ENCODE measurements around the gene LSM2.
A peak's percentile ranks its signal among the peaks of the same experiment; 100 is the strongest.

LSM2 gene

DNA sequence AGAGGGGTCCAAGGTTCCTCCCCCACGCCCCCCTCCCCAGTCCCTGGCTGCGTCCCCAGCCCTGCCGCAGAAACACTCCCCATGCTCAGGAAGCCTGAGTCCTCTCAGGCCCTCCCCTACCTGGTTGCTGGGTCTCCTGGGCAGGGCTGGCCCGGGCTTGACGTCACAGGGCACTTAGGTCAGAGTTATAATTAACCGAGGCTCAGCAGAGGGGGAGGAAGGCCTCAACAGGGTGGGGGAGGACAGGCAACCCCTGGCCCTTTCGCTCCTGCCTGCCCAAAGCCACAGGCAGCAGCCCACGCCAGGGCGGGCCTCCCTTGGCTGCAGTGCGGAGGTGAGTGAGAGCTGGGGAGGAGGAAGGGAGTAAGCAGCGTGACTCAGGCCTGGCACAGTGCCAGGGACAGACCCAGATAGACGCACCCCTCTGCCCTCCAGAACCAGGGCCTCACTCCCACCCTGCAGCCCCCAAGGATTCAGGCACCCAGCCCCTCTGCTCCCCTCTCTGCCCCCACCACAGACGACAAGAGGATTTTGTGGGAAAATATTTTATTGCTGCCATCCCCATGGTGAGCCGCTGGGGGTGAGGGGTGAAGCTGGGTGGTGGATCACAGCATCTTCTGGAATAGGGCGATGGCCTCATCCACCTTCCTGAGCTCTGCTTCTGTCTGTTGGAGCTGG, 29.6 kb downstream of the LSM2 start, which contains the start of gene VWA7:
VWA7 (minus strand) TSS at position 340 of the 678 bp plus-strand sequence. CDS start 549 bp downstream, outside the sequence.
- peak; percentile 46 for DNase-seq (ENCODE audit: low read depth)

- DNase-seq (ENCODE audit: low read depth): no peak
Measured at GRCh38 chr6:31776485-31776988, 30.2 kb downstream of the LSM2 start.

DNA sequence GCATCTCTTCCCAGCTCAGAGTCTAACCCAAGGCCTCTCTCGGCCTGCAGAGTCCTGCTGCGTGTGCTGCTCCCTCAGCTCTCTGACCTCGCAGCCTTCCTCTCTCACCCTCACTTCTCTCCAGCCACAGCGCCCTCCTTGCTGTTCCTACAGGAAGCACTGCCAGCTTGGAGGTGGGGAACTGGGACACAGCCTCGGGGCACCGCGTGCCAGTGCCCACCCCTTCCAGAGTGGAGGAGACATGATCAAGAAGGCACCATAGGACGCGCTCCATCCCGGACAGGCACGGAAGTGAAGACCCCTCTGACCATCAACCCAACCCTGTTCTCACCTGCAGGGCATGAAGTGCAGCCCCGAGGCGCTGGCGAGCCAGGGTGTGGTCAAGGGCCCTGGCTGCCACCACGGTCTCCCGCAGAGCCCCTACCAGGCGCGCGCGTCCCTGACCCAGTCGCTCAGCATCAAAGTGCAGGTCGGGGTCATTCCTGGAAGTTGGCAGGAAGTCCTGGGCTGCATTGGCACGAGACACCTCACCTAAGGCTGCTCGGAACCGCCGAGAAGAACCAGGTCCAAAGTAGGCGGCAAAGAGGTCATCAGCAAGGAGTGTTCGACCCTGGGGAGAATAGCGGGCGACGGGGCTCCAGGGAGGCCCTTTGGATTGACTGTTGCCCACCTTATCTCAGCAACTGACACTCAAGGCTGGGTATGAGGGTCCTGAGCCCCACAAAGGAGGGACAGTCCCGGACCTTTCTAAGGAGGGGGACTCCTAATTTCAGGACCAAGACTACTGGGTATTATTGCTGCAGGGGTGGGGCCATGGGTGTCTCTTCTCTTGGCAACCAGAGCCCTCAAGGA, 30.9 kb downstream of the LSM2 start:
- DNase-seq (ENCODE audit: low read depth): no peak

DNA sequence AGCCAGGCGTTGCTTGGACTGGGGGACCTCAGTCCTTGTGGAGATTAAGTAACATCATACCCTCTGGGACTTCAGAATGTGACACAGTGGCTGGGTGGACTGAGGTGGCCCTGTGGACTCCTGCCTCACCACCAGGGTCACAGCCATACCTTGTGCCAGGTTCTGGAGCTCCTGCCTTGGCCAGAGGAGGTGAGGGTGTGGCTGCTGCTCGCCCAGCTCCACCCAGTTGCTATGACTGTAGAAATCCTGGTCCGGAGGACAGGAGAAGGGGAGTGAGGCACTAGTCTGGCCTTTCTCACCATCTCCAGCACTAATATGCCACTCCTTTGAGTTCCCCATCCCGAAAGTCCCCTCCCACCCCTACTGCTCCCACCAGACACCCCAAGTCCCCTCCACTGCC, 31.6 kb downstream of the LSM2 start:
- DNase-seq (ENCODE audit: low read depth): no peak

DNA sequence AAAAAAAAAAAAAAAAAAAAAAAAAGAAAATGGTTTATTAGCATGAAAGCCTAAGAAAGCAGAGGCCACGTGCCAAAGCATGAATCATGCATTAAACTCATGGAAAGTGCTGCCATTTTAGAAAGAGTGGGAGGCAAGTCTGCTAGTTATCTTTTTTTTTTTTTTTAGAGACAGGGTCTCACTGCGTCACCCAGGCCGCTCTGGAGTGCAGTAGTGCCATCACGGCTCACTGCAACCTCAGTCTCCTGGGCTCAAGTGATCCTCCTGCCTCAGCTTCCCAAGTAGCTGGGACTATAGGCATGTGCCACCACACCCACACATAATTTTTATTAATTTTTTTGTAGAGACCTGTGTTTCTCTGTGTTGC, 34.8 kb downstream of the LSM2 start:
- DNase-seq (ENCODE audit: low read depth): no peak

GRCh38 chr6:31770860-31771259, 35.9 kb downstream of the LSM2 start:
- no peak for DNase-seq (ENCODE audit: low read depth)

GRCh38 chr6:31769684-31770371, 36.9 kb downstream of the LSM2 start:
- DNase-seq (ENCODE audit: low read depth): peak; percentile 63

- DNase-seq (ENCODE audit: low read depth): no peak
Measured at GRCh38 chr6:31768363-31769257, 38.2 kb downstream of the LSM2 start.

DNA sequence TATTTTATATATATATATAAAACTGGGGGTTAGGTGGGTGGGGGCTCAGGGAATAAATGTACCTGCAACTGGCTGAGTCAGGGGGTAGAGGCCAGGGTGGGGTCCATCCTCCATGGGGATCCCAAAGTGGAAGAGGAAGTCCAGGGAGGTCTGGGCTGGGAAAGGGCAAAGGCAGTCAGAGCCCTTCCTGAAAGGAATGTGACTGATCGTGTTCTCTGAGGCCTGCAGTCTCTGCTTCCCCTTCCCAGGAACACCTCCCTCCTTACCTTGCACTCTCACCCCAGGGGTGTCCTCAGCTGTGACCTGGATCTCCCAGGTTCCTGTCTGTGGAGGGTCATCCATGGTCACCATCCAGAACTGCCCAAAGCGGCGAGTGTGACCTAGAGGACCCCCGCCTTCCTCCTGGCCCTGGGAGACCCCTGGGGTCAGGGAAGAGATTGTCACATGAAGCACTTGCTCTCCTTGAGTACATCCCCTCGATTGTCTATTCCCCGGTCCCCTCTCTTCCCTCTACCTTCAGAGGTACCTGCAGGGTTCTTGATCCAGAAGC, 39.6 kb downstream of the LSM2 start:
- DNase-seq (ENCODE audit: low read depth): no peak

GRCh38 chr6:31765910-31766794, 40.6 kb downstream of the LSM2 start:
- DNase-seq (ENCODE audit: low read depth): no peak

- DNase-seq (ENCODE audit: low read depth): no peak
Measured at GRCh38 chr6:31765559-31765909, 41.2 kb downstream of the LSM2 start.

DNA sequence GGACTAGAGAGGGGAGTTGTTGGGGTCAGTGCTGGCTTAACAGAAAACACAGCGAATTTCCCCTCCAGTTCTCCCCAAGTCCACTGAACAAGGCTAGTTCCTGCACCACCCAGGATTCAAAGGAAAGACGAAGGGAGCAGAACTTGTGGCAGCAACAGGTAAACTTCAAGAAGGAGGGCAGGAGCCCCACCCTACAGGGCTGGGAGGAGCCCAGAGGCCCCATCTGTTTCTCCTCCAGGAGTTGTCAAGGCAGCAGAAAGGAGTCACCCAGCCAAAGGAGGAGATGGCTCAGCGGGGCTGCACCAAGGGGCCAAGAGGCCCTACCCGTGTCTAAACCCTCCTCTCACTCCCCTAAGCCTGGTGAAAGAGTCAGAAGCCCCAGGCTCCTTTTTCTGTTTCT, 42.6 kb downstream of the LSM2 start:
- no peak for DNase-seq (ENCODE audit: low read depth)

GRCh38 chr6:31763619-31763940, 43.2 kb downstream of the LSM2 start:
- no peak for DNase-seq (ENCODE audit: low read depth)

GRCh38 chr6:31762878-31763618, 43.7 kb downstream of the LSM2 start:
- DNase-seq (ENCODE audit: low read depth): no peak

GRCh38 chr6:31762356-31762755, 44.4 kb downstream of the LSM2 start, which contains the start of gene SAPCD1:
TSS of gene SAPCD1 (plus strand) at chr6:31762656. CDS start at chr6:31763055, 399 bp downstream.
- no peak for DNase-seq (ENCODE audit: low read depth)

DNA sequence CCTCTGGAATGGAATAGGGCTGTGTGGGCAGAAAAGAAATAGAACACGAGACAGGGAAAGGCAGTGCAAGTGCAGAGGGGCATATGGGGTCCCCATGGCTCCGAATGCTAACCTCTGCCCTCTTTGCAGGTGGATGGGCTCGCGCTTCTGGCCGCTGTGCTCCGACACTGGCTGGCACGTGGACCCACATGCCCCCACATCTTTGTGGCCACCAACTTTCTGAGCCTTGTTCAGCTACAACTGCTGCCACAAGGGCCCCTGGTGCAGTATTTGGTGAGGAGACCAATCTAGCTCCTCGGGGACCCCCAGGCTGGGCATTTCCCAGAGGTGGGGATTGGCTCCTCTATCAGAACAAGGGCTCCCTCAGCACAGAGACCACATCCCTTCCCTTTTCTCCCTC, 45.4 kb downstream of the LSM2 start:
- no peak for DNase-seq (ENCODE audit: low read depth)

- no peak for DNase-seq (ENCODE audit: low read depth)
Measured at GRCh38 chr6:31760790-31761189, 46.0 kb downstream of the LSM2 start.

DNA sequence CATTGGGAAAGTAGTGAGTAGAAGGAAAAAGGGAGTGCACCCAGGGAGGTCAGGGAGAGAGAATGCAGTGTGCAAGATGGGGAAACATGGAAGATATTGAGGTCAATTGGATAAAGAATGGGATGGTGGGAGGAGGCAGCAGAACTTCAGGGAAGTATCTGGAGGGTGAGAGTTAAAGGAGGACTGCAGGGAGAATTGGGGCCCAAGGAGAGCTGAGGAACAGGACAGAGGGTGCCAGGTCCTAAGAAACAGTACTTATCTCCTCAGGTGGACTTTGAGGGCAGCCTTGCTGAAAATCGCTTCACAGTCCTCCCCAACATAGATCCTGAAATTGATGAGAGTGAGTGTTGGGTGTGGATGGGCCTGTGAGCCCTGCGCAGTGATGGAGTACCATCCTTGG, 48.5 kb downstream of the LSM2 start:
- DNase-seq (ENCODE audit: low read depth): no peak

DNA sequence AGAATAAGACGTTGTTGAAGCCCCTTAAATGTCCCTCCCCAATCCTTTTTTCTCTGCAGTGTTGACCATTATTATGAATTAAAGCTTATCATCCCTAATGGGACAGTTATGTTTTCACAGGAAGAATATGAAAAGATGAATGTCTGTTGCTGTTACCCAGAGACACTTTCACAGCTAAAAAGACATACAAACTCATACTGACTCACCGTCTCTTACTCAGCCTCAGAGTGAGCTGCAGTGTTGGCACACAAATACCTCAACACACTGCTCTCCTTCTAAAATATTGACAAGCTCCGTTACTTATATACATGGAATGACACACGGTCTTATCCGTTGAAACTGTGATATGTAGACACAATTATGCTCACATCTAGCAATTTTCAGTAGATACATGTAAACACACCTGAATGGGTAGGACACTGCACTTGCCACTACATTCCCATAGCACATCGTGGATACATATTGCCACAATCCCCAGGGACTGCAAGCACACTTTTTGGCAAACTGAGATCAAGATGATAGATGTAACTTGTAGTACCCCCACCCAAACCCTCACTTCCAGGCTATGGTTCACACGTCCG, 53.9 kb downstream of the LSM2 start:
- no peak for DNase-seq (ENCODE audit: low read depth)

All from activated T-helper 1 cell treated with Interleukin-2 at 50 U/mL for 16 hours (primary cell).